ENCODE measurements around the gene C20orf202. TPM values are rescaled to one million over a fixed set of nuclear protein-coding genes. Genes with fewer than 3 reads are reported as not detected.
"Not testable (repeated sequence)": the region's sequence is repeated elsewhere in the genome, so short reads cannot be mapped to it uniquely, and the experiment has no call there.

Gene C20orf202
- polyA plus RNA-seq, 2 of the 4 experiments (the other 2 are of a cell fraction): 0.12 TPM; not detected in 1

DNA sequence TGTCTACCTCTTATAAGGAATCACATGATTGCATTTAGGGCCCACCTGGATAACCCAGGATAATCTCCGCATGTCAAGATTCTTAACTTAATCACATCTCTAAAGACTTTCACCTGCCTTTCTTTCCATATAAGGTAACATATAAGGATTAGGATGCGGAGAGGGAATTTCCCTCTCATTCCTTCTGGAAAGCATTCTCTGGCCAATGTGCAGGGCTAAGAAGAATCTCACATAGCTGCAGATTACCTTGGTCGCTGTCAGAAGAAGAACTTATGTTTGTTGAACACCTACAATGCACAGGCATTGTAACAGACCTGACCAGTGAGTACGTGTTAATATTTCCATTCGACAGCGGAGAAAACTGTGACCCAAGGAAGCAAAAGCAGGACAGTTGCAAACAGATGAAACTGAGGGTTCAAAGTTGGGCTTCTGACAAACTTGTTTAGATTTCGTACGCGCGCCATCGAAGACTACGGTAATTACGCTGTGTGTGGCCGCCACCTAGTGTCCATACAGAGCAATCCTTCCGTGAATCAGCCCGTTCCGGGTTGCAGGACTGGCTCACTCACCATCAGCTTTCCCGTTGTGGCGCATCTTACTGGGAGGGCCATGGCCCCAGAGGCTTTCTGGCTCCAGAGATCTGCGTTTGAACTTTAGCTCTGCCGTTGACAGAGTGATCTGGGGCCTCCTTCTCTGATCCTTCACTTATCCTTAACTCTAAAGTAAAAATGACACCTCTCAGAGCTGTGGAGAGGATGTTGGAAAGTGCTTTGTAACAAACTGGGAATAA is 9.5 kb downstream of the C20orf202 start:
- CTCF ChIA-PET: interaction anchor here (0.6 to 10.0 kb wide), 48 partner anchors 9 to 475 kb away, joined by 3 to 81 read pairs (median 5); partner anchors contain the start of genes C20orf202, FAM110A and TMEM74B
- Histone ChIP-seq H3K27ac (no peak overlapping the region), H3K9me3 (no peaks in the 10 kb centered on the region), H3K4me1 (no peaks in the 10 kb centered on the region), H3K4me2 (peak overlapping the region; percentile 60), H3K4me3 (no peak overlapping the region)
- DNase-seq (ENCODE audit: low read depth in 1 of 2, low spot score in 1 of 2) (peak; percentile 82 to 83), FAIRE-seq (peak; percentile 54), ATAC-seq (peak; percentile 96 to 99)
- POLR2A ChIA-PET: no interaction called here
- 15% methylated on average over 21 of the region's 21 CpGs for WGBS (ENCODE audit: missing lambda C conversion rate)
- TF ChIP-seq, protein P1, sequence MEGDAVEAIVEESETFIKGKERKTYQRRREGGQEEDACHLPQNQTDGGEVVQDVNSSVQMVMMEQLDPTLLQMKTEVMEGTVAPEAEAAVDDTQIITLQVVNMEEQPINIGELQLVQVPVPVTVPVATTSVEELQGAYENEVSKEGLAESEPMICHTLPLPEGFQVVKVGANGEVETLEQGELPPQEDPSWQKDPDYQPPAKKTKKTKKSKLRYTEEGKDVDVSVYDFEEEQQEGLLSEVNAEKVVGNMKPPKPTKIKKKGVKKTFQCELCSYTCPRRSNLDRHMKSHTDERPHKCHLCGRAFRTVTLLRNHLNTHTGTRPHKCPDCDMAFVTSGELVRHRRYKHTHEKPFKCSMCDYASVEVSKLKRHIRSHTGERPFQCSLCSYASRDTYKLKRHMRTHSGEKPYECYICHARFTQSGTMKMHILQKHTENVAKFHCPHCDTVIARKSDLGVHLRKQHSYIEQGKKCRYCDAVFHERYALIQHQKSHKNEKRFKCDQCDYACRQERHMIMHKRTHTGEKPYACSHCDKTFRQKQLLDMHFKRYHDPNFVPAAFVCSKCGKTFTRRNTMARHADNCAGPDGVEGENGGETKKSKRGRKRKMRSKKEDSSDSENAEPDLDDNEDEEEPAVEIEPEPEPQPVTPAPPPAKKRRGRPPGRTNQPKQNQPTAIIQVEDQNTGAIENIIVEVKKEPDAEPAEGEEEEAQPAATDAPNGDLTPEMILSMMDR (IDR thresholded peaks at IDR 0.05): peak; percentile 92
- no peak for TF ChIP-seq ZC3H11A (IDR thresholded peaks at IDR 0.05)
- peak; percentile 79 for TF ChIP-seq SMC3 (IDR thresholded peaks at IDR 0.05)
- TF ChIP-seq FOSL2 (IDR thresholded peaks at IDR 0.05): no peak
- TF ChIP-seq FOSL2 (CRISPR knock-in tag; IDR thresholded peaks at IDR 0.05): 0 out of 2 replicates have a peak, but pooled peaks have one; percentile 15
- no peak for TF ChIP-seq ZFP36 (IDR thresholded peaks at IDR 0.05; ENCODE audit: borderline replicate concordance, partially characterized antibody)
- TF ChIP-seq RAD21 (conservative IDR thresholded peaks at IDR 0.05 in 1 of 2, IDR thresholded peaks at IDR 0.05 in 1 of 2): peak; percentile 89 to 91

DNA sequence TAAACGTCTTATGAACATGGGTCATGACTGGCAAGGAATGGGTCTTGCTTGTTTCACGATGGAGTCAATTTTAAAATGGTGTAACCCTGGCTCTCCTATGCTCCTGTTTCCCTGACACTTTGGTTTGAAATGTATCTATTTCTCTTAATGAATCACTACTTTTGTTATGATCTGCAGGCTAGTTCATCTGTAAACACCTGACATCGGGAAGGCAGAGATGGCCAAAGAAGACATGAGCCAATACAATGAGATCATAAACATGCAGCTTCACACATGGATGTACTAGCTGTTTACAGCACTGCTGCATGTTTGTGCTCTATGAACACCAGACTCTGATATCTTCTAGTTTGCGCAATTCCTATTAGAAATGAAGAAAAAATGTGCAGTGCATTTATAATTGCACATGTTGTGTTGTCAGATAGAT is 11.6 kb downstream of the C20orf202 start:
- DNase-seq (ENCODE audit: low read depth in 1 of 2, low spot score in 1 of 2) (no peak), ATAC-seq (no peak), FAIRE-seq (no peak)
- Histone ChIP-seq H3K4me2 (no peak overlapping the region), H3K9me3 (no peaks in the 10 kb centered on the region), H3K27ac (no peak overlapping the region), H3K4me3 (no peak overlapping the region), H3K4me1 (no peaks in the 10 kb centered on the region)
- ChIA-PET CTCF (interaction anchor here (2.1 to 10.0 kb wide), 2 partner anchors 29 to 398 kb away, joined by 12 to 81 read pairs; no protein-coding TSS in a partner anchor), POLR2A (no interaction called here)
- TF ChIP-seq RNF2 (IDR thresholded peaks at IDR 0.05; ENCODE audit: borderline replicate concordance, low read depth) (no peak), CEBPB (IDR thresholded peaks at IDR 0.05) (0 out of 4 replicates have a peak, but pooled peaks of 1 of the 2 experiments have one; percentile 28)
- WGBS (ENCODE audit: missing lambda C conversion rate): 31% methylated on average over 4 of the region's 4 CpGs

DNA sequence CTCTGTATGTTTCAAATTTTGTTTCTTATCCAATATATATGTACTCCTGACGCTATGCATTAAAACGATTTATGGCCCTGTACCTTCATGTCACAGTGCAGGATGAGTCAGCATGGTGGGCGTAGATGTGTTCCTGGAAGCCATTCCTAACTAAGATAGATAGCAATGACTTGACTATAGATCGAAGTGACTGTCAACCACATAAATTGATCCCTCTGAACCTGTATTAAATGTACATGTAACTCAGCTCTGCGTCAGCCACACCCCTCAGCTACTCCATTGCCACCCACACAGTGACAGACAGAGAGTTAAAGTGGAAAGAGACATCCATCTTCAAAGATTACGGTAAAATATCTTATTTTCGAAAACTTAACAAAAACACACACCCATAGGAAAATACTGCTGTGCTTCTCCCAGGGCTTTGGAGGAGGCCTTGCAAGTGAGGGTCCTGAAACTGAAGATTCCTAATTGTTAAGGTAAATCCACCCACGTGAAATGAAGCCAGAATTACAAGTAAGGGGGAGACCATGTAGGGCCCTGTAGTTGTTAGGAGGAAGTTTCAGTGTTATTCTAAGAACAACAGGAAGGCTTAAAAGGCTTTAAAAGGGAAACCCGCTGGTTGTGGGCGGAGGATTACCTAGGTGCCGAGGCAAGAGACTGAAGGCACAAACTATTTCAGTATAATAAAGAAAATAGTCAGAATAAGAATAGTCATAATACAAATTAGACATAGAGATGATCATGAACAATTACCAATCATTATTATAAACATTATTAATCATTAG is 12.3 kb downstream of the C20orf202 start:
- Histone ChIP-seq H3K9me3 (no peaks in the 10 kb centered on the region), H3K4me2 (no peak overlapping the region), H3K4me1 (no peaks in the 10 kb centered on the region), H3K4me3 (no peak overlapping the region), H3K27ac (no peak overlapping the region)
- no peak for FAIRE-seq
- ChIA-PET POLR2A (no interaction called here), CTCF (interaction anchor here (10.0 kb wide), 1 partner anchor 398 kb away, joined by 81 read pairs; no protein-coding TSS in a partner anchor)
- WGBS (ENCODE audit: missing lambda C conversion rate): 69% methylated on average over 11 of the region's 11 CpGs
- DNase-seq (ENCODE audit: low read depth in 1 of 2, low spot score in 1 of 2): no peak
- TF ChIP-seq, protein P2, sequence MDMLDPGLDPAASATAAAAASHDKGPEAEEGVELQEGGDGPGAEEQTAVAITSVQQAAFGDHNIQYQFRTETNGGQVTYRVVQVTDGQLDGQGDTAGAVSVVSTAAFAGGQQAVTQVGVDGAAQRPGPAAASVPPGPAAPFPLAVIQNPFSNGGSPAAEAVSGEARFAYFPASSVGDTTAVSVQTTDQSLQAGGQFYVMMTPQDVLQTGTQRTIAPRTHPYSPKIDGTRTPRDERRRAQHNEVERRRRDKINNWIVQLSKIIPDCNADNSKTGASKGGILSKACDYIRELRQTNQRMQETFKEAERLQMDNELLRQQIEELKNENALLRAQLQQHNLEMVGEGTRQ (IDR thresholded peaks at IDR 0.05): no peak
- no peak for TF ChIP-seq GATA3 (IDR thresholded peaks at IDR 0.05; ENCODE audit: borderline replicate concordance)
- no peak for TF ChIP-seq EHF (CRISPR knock-in tag; IDR thresholded peaks at IDR 0.05)
- no peak for TF ChIP-seq EP300 (IDR thresholded peaks at IDR 0.05)
- ATAC-seq: no peak

DNA sequence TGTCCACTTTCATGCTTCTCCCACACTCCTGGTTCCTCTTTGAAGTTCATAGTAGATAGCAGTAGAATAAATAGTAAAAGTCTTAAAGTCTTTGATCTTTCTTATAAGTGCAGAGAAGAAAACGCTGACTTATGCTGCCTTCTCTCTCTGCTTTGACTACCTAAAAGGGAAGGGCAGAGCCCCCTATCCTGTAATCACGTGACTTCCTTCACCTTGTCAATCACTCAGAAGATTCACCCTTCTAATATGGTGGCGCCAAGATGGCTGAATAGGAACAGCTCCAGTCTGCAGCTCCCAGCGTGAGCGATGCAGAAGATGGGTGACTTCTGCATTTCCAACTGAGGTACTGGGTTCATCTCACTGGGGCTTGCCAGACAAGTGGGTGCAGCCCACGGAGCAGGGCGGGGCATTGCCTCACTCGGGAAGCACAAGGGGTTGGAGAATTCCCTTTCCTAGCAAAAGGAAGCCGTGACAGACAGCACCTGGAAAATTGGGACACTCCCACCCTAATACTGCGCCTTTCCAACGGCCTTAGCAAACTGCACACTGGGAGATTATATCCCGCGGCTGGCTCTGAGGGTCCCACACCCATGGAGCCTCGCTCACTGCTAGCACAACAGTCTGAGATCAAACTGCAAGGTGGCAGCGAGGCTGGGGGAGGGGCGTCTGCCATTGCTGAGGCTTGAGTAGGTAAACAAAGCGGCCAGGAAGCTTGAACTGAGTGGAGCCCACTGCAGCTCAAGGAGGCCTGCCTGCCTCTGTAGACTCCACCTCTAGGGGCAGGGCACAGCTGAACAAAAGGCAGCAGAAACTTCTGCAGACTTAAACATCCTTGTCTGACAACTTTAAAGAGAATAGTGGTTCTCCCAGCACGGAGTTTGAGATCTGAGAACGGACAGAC is 13.5 kb downstream of the C20orf202 start:
- CTCF ChIA-PET: interaction anchor here (1.2 to 10.0 kb wide), 3 partner anchors 11 to 400 kb away, joined by 3 to 81 read pairs (median 4); no protein-coding TSS in a partner anchor
- H3K4me1 ChIP-seq; POLR2A ChIA-PET; H3K9me3 ChIP-seq; H3K4me3 ChIP-seq; ATAC-seq; H3K27ac ChIP-seq; FAIRE-seq; DNase-seq (ENCODE audit: low read depth in 1 of 2, low spot score in 1 of 2): not testable (repeated sequence)
- whole genome bisulfite sequencing (ENCODE audit: missing lambda C conversion rate): 45% methylated on average over 19 of the region's 19 CpGs
- H3K4me2 ChIP-seq: 0 out of 3 replicates have a peak overlapping the region, but pooled peaks have one; percentile 16

DNA sequence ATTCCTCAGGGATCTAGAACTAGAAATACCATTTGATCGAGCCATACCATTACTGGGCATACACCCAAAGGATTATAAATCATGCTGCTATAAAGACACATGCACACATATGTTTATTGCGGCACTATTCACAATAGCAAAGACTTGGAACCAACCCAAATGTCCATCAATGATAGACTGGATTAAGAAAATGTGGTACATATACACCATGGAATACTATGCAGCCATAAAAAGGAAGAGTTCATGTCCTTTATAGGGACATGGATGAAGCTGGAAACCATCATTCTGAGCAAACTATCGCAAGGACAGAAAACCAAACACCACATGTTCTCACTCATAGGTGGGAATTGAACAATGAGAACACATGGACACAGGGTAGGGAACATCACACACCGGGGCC is 19.5 kb downstream of the C20orf202 start:
- FAIRE-seq; H3K4me2 ChIP-seq; POLR2A ChIA-PET; CTCF ChIA-PET; H3K4me1 ChIP-seq; H3K4me3 ChIP-seq; H3K9me3 ChIP-seq; DNase-seq (ENCODE audit: low read depth in 1 of 2, low spot score in 1 of 2); H3K27ac ChIP-seq; ATAC-seq: not testable (repeated sequence)
- 44% methylated on average over 4 of the region's 4 CpGs for WGBS (ENCODE audit: missing lambda C conversion rate)

Data from A549 (cell line).